ENCODE measurements around the gene ZFR2.

DNA sequence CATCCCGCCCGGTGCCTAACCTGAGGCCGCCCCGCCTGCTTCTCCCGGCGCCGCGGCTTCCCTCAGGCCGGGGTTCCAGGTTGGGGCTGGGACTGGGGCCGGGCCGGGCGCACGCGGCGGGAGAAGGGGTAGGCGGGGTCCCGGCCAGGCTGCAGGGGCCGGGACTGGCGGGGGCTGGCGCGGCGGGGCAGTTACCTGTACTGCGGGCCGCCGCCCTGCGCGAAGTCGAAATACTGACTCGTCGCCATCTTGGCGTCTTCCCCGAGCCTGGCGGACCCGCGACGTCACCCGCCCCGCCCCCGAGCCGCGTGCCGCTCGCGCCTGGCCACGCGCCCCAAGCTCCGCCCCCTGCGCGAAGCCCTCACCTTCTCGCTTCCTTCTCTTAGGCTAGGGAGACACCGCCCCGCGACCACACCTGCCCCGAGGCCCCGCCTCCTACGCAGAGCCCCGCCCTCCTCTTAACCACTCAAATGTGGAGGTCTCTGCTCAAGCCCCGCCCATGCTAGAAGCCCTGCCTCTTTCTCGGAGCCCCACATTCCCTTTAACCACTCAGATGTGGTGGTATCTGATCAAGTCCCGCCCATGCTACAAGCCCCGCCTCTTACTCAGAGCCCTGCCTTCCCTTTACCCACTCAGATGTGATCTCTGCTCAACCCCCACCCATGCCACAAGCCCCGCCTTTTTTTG is at the start of gene ZFR2:
- TF ChIP-seq, protein P1, sequence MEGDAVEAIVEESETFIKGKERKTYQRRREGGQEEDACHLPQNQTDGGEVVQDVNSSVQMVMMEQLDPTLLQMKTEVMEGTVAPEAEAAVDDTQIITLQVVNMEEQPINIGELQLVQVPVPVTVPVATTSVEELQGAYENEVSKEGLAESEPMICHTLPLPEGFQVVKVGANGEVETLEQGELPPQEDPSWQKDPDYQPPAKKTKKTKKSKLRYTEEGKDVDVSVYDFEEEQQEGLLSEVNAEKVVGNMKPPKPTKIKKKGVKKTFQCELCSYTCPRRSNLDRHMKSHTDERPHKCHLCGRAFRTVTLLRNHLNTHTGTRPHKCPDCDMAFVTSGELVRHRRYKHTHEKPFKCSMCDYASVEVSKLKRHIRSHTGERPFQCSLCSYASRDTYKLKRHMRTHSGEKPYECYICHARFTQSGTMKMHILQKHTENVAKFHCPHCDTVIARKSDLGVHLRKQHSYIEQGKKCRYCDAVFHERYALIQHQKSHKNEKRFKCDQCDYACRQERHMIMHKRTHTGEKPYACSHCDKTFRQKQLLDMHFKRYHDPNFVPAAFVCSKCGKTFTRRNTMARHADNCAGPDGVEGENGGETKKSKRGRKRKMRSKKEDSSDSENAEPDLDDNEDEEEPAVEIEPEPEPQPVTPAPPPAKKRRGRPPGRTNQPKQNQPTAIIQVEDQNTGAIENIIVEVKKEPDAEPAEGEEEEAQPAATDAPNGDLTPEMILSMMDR (IDR thresholded peaks at IDR 0.05): no peak
- TF ChIP-seq POLR2A (IDR thresholded peaks at IDR 0.05): no peak
- TF ChIP-seq POLR2AphosphoS5 (IDR thresholded peaks at IDR 0.05): no peak

Measured in transverse colon (tissue), 4 donors.